ENCODE data around the gene PGRMC1.
"Not testable (repeated sequence)": the region's sequence is repeated elsewhere in the genome, so short reads cannot be mapped to it uniquely, and the experiment has no call there.

PGRMC1 gene

DNA sequence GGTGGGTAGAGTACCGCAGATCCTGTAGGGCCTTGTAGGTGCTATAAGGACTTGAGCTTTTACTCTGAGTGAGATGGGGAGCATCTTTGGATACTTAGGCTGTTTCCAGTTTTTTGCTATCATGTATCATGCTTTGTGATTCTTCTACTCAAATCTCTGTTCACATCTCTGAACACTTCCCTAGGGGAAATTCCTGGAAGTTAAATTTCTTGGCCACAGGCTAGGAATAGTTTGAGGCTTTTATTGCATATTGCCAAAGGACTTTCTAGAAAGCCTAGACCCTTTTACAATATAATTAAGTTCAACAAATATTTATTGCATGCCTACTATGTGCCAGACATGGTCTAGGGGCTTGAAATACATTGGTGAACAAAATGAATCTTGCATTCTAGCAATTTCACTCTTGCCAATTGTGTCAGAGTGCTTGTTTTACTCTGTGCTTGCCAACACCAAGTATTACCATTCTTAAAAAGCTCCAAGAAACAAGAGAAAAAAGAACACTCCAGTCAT, 4.1 kb upstream of the PGRMC1 start:
- in situ Hi-C loops (cut with HindIII; ENCODE audit: low sequenced_read_pairs) = no loop called here

DNA sequence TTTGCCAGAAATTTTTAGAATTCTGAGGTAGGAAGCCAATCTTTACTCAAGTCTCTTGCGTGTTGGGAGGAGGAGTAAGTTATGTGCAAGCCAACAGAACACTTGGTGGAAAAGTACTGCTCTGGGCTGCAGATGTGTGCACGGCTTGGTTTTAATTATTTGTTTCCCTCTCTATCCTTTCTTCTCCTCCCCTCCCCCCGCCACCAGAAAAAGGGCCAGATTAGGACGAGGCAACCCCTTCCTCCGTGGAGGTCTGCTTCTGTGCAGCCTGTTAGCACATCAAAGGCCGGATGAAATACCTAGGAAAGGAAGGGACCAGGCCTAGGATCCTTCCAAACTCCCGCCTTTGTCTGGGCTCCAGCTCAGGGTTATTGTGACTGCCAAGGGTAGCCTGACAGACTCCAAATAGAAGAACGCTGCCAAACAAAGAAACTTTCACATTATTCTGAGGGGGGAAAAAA, 1.0 kb upstream of the PGRMC1 start:
- in situ Hi-C loops (cut with HindIII; ENCODE audit: low sequenced_read_pairs) = no loop called here

DNA sequence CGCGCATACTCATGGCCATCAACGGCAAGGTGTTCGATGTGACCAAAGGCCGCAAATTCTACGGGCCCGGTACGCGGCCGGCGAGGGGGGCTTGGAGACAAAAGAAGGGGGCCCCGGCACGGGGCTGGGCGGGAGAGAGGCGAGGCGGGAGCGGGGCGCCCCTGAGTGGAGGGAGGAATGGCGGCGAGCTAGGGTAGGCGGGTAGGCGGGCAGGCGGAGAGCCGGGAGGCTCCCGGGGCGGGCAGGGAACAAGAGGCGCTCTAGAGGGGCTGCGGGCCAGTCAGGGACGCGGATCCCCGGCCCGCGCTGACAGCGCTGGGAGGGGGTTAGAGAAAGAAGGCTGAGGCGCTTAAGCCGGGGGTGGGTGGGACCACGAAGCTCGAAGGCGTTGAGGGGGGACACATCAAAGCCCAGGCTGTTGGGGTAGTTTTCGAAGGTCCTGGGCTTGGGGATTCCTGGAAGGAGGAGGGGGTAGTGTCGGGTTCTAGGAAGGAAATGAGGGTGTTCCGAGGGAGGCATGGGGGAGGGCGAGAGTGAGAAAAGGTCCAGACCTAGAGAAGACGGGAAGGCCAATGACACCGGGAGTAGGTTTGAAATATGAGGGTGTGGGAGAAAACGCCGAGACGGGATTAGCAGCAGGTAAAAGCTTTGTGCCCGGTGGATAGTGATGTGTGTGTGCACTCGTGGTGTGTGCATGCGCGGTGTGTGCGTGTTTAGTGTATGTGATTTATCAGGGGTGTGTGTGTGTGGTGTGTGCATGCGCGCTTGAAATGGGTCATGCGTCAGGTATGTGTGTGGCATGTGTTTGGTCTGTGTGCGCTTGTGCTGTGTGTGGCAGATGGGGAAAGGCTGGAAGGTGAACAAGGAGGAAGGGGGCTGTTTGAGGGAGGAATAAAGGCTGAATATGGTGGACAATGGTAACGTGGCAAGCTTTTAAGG, 807 bp downstream of the PGRMC1 start:
- in situ Hi-C loops (cut with HindIII; ENCODE audit: low sequenced_read_pairs) = no loop called here

DNA sequence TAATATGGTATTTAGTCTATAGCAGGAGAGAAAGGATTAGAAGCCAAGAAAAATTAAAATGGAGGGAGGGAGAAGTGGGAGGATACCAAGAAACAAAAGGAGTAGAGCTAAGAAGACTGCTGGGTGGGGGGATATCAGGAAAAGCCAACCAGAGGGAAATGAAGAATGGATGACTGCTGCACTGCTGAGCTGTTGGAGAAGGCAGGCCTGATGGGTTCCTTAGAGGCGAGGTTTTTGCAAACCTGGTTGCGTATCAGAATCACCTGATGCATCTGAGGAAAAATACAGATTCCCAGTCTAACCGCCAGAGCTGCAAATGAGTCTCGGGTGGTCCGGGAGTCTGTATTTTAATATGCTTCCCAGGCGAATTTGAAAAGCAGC, 1.5 kb downstream of the PGRMC1 start:
- in situ Hi-C loops (cut with HindIII; ENCODE audit: low sequenced_read_pairs) = no loop called here

DNA sequence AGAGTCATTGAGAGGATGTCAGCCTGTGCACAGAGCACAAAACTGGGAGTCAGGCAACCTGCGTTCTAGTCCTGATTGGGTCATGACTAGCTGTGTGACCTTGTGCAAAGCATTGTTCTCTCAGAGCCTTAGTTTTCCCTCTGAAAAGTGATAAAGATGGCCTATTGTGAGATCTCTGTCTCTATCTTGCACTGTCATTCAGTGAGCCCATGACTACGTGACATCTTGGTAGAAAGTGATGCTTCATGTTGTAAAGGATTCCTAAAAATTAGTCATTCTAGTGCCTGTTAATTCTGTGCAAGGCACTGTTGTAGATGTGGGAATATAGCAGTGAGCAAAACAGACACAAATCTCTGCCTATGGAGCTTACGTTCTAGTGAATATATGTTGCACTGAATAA, 2.5 kb downstream of the PGRMC1 start:
- in situ Hi-C loops (cut with HindIII; ENCODE audit: low sequenced_read_pairs) = no loop called here

DNA sequence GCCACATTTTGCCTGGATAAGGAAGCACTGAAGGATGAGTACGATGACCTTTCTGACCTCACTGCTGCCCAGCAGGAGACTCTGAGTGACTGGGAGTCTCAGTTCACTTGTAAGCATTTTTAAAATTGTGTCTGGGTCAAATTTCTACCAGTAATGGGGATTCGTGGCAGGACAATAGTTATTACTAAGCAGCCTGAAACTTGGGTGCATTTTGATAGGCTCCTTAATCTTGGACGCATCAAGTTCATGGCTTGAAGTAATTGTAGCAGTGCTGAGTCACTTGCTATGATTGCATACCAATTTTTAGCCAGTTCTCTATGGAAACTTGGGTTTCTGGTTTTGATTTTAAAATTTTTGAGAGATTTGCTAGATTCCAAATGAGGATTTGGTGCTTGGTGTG, 4.3 kb downstream of the PGRMC1 start:
- in situ Hi-C loops (cut with HindIII; ENCODE audit: low sequenced_read_pairs) = no loop called here

DNA sequence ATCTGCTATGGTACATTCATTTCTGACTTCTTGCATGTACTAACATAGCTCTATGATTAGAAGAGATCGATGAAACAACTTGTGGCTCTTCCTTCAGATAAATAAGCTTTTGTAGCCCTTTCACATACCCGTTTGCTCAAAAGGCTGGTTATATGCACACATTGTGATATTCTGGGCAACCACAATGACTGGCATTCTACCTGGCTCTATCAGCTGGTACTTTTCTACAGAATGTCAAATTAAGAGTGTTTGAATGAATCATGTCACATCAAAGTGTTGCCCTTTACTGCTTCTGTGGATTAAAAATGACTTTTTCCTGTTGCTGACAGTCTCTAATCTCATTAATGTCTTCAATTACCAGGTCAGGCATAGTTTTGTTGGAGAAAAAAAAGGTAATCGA, 11.6 kb downstream of the PGRMC1 start:
- in situ Hi-C loops (cut with HindIII; ENCODE audit: low sequenced_read_pairs) = no loop called here

DNA sequence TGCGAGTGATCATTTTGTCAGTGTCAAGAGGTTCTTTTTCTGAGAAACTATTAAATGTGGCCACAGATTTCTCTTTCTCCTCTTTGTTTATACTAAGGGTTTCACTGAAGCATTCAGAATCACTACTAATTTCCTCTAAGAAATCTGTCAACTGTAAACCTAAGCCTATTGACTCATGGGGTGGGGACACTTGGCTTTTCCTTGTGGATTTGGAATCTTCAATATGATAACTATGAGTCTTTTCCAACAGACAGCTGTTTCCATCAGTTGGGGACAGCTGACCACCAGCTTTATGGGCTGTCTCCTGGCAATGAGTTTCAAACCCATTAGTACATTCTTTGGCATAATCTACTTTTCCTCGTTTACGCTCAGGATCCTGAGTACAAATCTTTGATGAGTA, 13.8 kb downstream of the PGRMC1 start:
- in situ Hi-C loops (cut with HindIII; ENCODE audit: low sequenced_read_pairs) = no loop called here

DNA sequence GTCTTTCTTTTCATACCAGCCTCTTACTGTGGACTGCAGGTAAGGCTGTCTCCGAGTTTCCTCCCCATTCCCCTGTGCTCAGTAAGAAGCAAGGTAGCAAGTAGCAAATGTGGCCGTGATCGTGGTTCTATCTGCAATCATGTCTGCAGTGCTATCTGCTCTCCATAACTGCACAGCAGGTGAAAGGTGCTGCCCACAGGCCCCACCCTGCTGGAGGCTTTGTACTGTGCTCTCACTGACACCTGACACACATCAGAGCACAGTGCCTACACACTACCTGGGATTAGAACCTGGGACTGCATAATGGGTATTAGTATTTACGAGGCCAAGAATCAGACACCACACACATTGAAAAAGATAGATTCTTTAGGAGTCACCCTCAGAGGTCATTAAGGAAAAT, 15.3 kb downstream of the PGRMC1 start:
- in situ Hi-C loops (cut with HindIII; ENCODE audit: low sequenced_read_pairs) = no loop called here

DNA sequence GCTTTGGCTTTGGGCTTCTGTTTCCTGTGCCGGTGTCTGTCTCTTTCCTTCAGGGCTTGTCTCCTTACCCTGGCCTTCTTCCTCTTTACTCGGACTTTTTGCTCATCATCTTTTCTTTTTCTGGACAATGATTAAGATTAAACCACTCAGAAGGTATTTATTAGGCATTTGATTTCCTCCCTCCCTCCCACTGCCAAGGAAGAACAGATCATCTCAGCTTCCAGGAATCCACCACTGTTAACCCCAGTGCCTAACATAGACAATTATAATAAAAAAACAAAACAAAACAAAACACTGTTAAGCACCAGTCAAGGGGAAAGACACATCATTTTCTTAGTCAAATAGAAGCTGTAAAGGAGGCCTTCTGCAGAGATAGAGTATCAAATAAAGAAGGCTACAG, 16.6 kb downstream of the PGRMC1 start:
- in situ Hi-C loops (cut with HindIII; ENCODE audit: low sequenced_read_pairs) = no loop called here

DNA sequence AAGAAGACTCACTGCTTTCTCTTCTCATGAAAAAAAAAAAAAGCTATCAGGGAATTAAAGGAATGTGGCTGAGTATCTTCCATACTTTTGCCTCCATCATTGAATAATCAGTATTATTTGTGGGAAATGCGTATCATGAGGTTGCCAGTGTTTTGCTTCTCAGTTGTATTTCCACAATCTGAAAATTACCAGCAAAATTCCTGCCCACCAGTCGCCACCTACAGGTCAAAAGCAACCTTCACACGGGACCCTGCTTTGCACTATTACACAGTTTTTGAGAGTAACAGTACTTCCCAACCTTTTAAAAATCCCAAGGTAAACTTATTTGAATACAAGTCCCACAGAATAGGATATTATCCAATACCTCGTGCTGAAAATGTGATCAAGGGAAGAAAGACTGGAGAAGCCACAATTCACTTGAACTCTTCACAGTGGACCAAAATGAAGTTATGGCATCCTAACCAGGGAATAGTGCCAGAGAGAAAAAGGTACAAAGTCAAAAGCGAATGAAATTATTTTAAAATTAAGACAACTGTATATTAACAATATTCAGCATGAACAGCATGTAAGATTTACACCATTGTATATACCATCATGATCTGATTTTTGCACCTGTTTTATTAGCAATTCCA, 30.4 kb downstream of the PGRMC1 start:
- in situ Hi-C loops (cut with HindIII; ENCODE audit: low sequenced_read_pairs) = no loop called here

DNA sequence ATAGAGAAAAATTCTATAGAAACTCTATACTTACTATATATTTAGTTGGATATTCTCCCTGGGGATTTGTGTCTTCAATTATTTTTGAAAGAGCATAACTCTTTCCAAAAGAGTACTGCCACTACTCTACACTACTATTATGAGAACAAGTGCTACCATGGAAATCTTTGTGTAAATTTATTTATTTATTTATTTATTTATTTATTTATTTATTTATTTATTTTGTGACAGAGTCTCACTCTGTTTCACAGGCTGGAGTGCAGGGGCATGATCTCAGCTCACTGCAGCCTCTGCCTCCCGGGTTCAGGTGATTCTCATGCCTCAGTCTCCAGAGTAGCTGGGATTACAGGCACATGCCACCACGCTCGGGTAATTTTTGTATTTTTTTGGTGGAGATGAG, 31.0 kb downstream of the PGRMC1 start:
- in situ Hi-C loops (cut with HindIII; ENCODE audit: low sequenced_read_pairs) = not testable (repeated sequence)

DNA sequence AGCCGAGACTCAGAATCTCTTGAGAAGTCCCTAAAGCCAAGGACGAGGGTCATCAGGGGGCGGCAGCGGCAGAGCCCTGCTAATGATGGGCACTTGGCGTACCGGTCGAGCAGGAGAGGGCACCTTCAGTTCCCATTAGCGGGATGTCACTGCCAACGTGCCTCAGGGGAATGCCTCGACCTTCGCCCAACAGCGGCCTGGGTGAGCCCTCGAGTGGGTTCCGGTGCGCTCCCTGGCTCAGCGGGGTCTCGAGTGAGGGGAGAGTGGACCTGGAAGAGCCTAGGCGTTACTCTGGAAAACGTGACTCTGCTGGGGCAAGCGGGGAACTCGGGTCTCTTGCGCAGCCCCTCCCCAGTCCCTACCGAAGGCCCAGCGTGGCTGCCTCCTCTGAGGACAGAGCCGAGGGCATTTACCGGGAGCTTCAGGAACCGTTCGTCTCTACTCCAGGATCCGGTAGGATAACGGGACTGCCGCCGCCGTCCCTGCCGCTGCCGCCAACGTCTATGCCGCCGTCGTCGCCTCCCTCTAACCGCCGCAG, 36.9 kb downstream of the PGRMC1 start:
- in situ Hi-C loops (cut with HindIII; ENCODE audit: low sequenced_read_pairs) = no loop called here

DNA sequence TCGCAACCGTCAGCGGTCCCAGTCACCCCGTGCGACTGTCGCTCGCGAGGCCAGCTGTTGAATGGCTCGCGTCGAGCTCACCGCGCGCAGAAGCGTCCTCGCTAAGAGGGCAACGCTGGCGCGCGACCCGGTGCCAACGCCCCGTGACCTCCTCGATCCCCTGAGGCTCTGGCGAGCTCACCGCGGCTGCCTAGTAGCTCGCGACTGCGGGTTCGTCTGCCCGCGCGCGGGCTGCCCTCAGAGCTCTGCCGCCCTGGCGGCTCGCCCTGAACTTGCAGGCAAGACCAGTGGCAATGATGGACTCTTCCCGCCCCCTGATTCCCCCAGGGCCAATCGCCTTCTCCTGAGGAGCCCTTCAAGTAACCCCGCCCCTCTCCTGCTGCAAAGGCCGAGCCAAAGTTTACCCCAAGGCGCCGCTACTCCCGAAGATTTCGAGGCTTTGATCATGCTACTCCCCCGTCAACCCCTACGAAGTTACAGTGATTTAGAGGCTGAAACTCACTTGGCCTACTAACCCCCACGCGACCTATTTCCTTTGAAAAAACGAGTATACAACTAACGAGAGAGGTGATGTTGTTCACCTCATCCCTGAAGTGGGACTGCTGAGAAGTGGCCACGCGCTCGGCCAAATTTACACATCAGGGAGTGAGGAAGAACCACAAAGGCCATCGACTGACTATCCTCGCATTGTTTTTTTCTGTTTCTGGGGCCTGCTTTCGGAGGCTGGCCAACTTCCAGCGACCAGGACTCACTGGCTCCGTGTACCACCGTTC, 37.5 kb downstream of the PGRMC1 start:
- in situ Hi-C loops (cut with HindIII; ENCODE audit: low sequenced_read_pairs) = no loop called here

DNA sequence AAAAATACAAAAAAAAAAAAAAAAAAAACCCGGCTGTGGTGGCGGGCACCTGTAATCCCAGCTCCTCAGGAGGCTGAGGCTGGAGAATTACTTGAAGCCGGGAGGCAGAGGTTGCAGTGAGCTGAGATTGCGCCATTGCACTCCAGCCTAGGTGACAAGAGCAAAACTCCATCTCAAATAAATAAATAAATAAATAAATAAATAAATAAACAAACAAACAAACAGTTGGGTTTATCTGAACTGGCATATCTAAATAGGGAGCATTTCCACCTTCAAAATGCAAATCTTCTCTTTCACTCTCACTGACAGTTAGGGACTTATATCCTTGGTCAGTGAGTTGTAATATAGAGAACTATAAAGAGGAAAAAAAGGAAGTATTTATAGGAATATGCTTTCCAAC, 46.3 kb downstream of the PGRMC1 start:
- in situ Hi-C loops (cut with HindIII; ENCODE audit: low sequenced_read_pairs) = not testable (repeated sequence)

DNA sequence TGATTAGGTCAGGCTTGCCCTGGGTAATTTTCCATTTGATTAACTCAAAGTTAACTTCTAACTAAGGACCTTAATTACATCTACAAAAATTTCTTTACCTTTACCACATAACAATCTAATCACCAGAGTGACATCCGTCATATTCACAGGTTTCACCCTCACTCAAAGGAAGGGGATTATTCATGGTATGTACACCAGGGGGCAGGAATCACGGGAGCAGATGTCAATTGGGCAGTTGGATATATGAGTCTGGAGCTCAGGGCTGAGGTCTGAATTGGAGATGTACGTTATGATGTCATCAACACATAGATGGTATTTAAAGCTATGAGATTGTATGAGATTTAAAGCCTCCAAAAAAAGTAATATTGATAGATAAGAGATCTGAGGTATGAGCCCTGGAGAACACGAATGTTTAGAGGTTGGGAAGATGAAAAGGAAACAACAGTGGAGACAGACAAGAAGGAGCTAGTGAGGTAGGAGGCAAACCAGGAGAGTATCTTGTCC, 52.9 kb downstream of the PGRMC1 start:
- in situ Hi-C loops (cut with HindIII; ENCODE audit: low sequenced_read_pairs) = no loop called here

DNA sequence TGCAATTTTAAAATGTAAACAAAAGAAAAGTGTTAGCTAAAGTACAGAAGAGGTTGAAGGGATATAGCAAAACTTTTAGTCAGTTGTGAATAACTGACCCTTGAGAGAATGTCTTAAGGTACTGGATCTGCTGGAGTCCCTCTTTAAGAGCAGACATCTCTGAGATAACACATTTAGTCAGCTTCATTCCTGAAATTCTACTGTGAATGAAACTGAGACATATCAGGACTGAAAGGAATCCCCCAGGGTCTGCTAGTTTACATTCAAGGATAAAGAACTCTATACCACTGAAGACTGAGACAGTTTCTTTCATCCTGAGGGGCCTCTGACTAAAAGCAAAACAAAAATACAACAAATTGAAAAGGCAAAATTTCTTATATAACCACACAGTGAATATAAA, 54.4 kb downstream of the PGRMC1 start:
- in situ Hi-C loops (cut with HindIII; ENCODE audit: low sequenced_read_pairs) = no loop called here

DNA sequence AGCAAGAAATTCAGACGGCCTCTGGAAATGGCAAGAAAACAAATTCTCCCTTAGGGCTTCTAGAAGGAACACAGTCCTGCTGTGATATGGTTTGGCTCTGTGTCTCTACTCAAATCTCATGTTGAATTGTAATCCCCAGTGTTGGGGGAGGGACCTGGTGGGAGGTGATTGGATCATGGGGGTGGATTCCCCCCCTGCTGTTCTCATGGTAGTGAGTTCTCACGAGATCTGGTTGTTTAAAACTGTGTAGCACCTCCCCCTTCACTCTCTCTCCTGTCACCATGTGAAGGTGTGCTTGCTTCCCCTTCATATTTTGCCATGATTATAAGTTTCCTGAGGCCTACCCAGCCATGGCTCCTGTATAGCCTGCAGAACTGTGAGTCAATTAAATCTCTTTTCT, 55.2 kb downstream of the PGRMC1 start:
- in situ Hi-C loops (cut with HindIII; ENCODE audit: low sequenced_read_pairs) = not testable (repeated sequence)

DNA sequence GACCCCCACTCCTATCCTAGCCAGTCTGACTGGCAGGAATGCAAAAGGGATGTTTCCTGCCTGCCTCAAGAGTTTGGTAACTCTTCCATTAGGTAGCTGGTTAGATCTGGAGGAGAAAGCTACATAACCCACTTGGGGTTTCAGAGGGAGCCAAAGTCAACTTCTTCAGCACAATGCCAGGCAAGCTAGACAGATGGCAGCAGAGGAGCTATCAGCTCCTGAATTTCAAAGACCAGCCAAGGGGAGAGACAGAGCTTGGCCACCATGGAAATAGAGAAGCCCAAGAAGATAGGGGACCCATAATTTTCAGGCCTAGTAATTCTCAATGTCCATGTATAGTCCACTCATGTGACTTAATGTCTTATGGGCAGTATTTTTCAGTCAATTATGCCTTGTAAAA, 56.4 kb downstream of the PGRMC1 start:
- in situ Hi-C loops (cut with HindIII; ENCODE audit: low sequenced_read_pairs) = no loop called here

Data from DLD1 (cell line).